HEK293 (cell line): Measurements from ENCODE around the gene KANK4.

Experiments used
- CTCF ChIA-PET: fragments of 350-600 bp; formaldehyde crosslinking; extraction: SDS; loops from one replicate; lab custom pipeline; 2021; ENCODE audit warnings: antibody characterized with exemption; lab: Yijun Ruan, JAX
- POLR2A ChIA-PET: fragments of 300-600 bp; formaldehyde crosslinking; extraction: SDS; loops from one replicate; lab custom pipeline; 2020; ENCODE audit warnings: antibody characterized with exemption, inconsistent platforms; lab: Yijun Ruan, JAX
- H3K27ac ChIP-seq: fragments of 200-500 bp; sonication (Bioruptor generic); 2 replicates; pipeline ENCODE4 v1.5.1; 2014; ENCODE audit warnings: low read depth, low read length, control low read depth, inconsistent platforms; ENCODE audit errors: extremely low read depth
- H3K36me3 ChIP-seq, 2 experiments: fragments of 200-500 bp in 1 of 2; sonication (Bioruptor generic) in 1 of 2; 1 replicate in 1 of 2; 2 replicates in 1 of 2; pipeline ENCODE4 v1.5.1; 2014 to 2017; ENCODE audit warnings: inconsistent platforms in 2 of 2, low read length in 2 of 2; ENCODE audit not compliant: control insufficient read depth in 2 of 2, insufficient read depth in 1 of 2
- H3K4me1 ChIP-seq: fragments of 200-500 bp; sonication (Bioruptor generic); 2 replicates; pipeline ENCODE4 v1.5.1; 2014; ENCODE audit warnings: mild to moderate bottlenecking, low read length, inconsistent platforms; ENCODE audit not compliant: control insufficient read depth, insufficient read depth
- H3K4me3 ChIP-seq: 2 replicates; pipeline ENCODE4 v1.5.1; 2011; ENCODE audit warnings: low read depth, mild to moderate bottlenecking, control low read depth, low read length, moderate library complexity
- H3K9me3 ChIP-seq: fragments of 200-500 bp; sonication (Bioruptor generic); 2 replicates; pipeline ENCODE4 v1.5.1; 2014; ENCODE audit warnings: low read depth, low read length, inconsistent platforms; ENCODE audit not compliant: control insufficient read depth, insufficient read depth
- FEZF1 ChIP-seq: fragments of 450-650 bp; formaldehyde crosslinking; IDR thresholded peaks from 2 replicates; pipeline ENCODE4 v1.5.1; 2016; ENCODE audit warnings: missing biosample characterization, missing genetic modification characterization
- OSR2 ChIP-seq: fragments of 450-650 bp; formaldehyde crosslinking; IDR thresholded peaks from 2 replicates; pipeline ENCODE4 v1.5.1; 2016; ENCODE audit warnings: missing biosample characterization, missing genetic modification characterization
- OVOL3 ChIP-seq: fragments of 450-650 bp; formaldehyde crosslinking; IDR thresholded peaks from 2 replicates; pipeline ENCODE4 v1.5.1; 2016; ENCODE audit warnings: missing biosample characterization, missing genetic modification characterization
- SCRT2 ChIP-seq: fragments of 450-650 bp; formaldehyde crosslinking; IDR thresholded peaks from 2 replicates; pipeline ENCODE4 v1.5.1; 2016; ENCODE audit warnings: missing biosample characterization, missing genetic modification characterization
- SETDB1 ChIP-seq: IDR thresholded peaks from one replicate; pipeline ENCODE4 v1.6.1; 2017; ENCODE audit warnings: mild to moderate bottlenecking, low read length, moderate library complexity, mixed read lengths; ENCODE audit not compliant: insufficient read length
- SP7 ChIP-seq: fragments of 450-650 bp; formaldehyde crosslinking; IDR thresholded peaks from 2 replicates; pipeline ENCODE4 v1.5.1; 2016; ENCODE audit warnings: missing biosample characterization, missing genetic modification characterization
- TRIM28 ChIP-seq: IDR thresholded peaks from 2 replicates; pipeline ENCODE4 v1.6.1; 2011; ENCODE audit warnings: low read length, control low read depth, borderline replicate concordance
- WT1 ChIP-seq: fragments of 450-650 bp; formaldehyde crosslinking; IDR thresholded peaks from 2 replicates; pipeline ENCODE4 v1.5.1; 2016; ENCODE audit warnings: missing biosample characterization, missing genetic modification characterization
- ZBTB8A ChIP-seq: fragments of 450-650 bp; formaldehyde crosslinking; IDR thresholded peaks from 2 replicates; pipeline ENCODE4 v1.5.1; 2016; ENCODE audit warnings: missing biosample characterization, missing genetic modification characterization
- ZNF23 ChIP-seq: fragments of 450-650 bp; formaldehyde crosslinking; IDR thresholded peaks from 2 replicates; pipeline ENCODE4 v1.5.1; 2016; ENCODE audit warnings: missing biosample characterization, missing genetic modification characterization, borderline replicate concordance
- ZNF274 ChIP-seq, 2 experiments: fragments of 200-500 bp in 1 of 2; fragments of 450-650 bp in 1 of 2; sonication (Bioruptor generic) in 1 of 2; formaldehyde crosslinking in 1 of 2; IDR thresholded peaks; 2 replicates each; pipeline versions ENCODE4 v1.5.1 to v1.6.1; 2014 to 2016; ENCODE audit warnings: borderline replicate concordance in 1 of 2, inconsistent platforms in 1 of 2, low read length in 1 of 2, missing biosample characterization in 1 of 2, missing genetic modification characterization in 1 of 2
- ZNF280D ChIP-seq: fragments of 450-650 bp; formaldehyde crosslinking; IDR thresholded peaks from 2 replicates; pipeline ENCODE4 v1.5.1; 2016; ENCODE audit warnings: missing biosample characterization, missing genetic modification characterization
- ZNF335 ChIP-seq: fragments of 450-650 bp; formaldehyde crosslinking; conservative IDR thresholded peaks from 2 replicates; pipeline ENCODE4 v1.5.1; 2016; ENCODE audit warnings: missing biosample characterization, missing genetic modification characterization
- ZNF513 ChIP-seq: fragments of 450-650 bp; IDR thresholded peaks from 2 replicates; pipeline ENCODE4 v1.5.1; 2018; ENCODE audit warnings: missing biosample characterization, missing genetic modification characterization
- ZSCAN16 ChIP-seq: fragments of 450-650 bp; formaldehyde crosslinking; IDR thresholded peaks from 2 replicates; pipeline ENCODE4 v1.5.1; 2016; ENCODE audit warnings: missing biosample characterization, missing genetic modification characterization
- ZSCAN23 ChIP-seq: fragments of 450-650 bp; formaldehyde crosslinking; IDR thresholded peaks from 2 replicates; pipeline ENCODE4 v1.5.1; 2016; ENCODE audit warnings: missing biosample characterization, missing genetic modification characterization
- ZXDB ChIP-seq: fragments of 450-650 bp; formaldehyde crosslinking; IDR thresholded peaks from 2 replicates; pipeline ENCODE4 v1.5.1; 2016; ENCODE audit warnings: missing biosample characterization, missing genetic modification characterization
- TF ChIP-seq, protein P1 (sequence below): fragments of 450-650 bp; formaldehyde crosslinking; IDR thresholded peaks from 2 replicates; pipeline ENCODE4 v1.5.1; 2016; ENCODE audit warnings: missing biosample characterization, missing genetic modification characterization
- TF ChIP-seq, protein P2 (sequence below): fragments of 450-650 bp; formaldehyde crosslinking; IDR thresholded peaks from 2 replicates; pipeline ENCODE4 v1.5.1; 2016; ENCODE audit warnings: missing biosample characterization, missing genetic modification characterization

Gene KANK4

GRCh38 chr1:62362061-62362917 lies 43.1 kb upstream of the KANK4 start:
- H3K36me3 ChIP-seq, result no peaks in the 10 kb centered on the region
- CTCF ChIA-PET, result interaction anchor here (0.7 to 0.9 kb wide), 2 partner anchors 38 to 164 kb away, joined by 3 read pairs; no protein-coding TSS in a partner anchor
- peaks cover 6% of the 10 kb centered on the region; the same call in 1 of the 2 replicates for H3K4me1 ChIP-seq
- POLR2A ChIA-PET, result no interaction called here
- no peak overlapping the region for H3K27ac ChIP-seq
- H3K9me3 ChIP-seq, result no peaks in the 10 kb centered on the region
- no peak overlapping the region for H3K4me3 ChIP-seq
- TF ChIP-seq, protein P1, sequence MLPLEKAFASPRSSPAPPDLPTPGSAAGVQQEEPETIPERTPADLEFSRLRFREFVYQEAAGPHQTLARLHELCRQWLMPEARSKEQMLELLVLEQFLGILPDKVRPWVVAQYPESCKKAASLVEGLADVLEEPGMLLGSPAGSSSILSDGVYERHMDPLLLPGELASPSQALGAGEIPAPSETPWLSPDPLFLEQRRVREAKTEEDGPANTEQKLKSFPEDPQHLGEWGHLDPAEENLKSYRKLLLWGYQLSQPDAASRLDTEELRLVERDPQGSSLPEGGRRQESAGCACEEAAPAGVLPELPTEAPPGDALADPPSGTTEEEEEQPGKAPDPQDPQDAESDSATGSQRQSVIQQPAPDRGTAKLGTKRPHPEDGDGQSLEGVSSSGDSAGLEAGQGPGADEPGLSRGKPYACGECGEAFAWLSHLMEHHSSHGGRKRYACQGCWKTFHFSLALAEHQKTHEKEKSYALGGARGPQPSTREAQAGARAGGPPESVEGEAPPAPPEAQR (tag by site-specific recombination), result no peak

DNA sequence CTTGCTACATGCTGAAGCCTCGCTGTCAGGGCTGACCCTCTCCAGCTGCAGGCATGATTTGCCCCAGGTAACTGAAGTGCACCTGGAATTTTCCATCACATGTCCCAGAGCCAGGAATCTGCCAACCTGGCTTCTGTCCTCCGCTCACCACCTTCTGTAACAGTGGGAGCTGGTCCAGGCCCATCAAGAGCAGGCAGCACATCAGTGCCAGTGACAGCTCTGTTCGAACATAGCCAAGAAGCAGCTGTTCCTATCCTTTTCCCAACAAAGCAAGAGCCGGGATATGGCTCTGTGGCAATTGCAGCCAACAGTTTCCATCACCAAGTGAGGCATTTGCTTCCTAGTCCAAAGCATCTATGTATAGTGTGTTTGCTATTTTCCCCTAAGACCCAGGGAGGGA lies 42.2 kb upstream of the KANK4 start:
- peaks cover 6% of the 10 kb centered on the region; the same call in 1 of the 2 replicates for H3K4me1 ChIP-seq
- POLR2A ChIA-PET, result no interaction called here
- no peak overlapping the region for H3K27ac ChIP-seq
- H3K9me3 ChIP-seq, result no peaks in the 10 kb centered on the region
- no peak for TF ChIP-seq ZNF274 (IDR thresholded peaks at IDR 0.05; ENCODE audit: low read length)
- TF ChIP-seq ZNF274 (tag by site-specific recombination; IDR thresholded peaks at IDR 0.05; ENCODE audit: borderline replicate concordance), result no peak
- TF ChIP-seq ZNF23 (tag by site-specific recombination), result no peak
- TF ChIP-seq ZNF280D, result no peak
- no peaks in the 10 kb centered on the region for H3K36me3 ChIP-seq
- CTCF ChIA-PET, result no interaction called here
- no peak overlapping the region for H3K4me3 ChIP-seq

DNA sequence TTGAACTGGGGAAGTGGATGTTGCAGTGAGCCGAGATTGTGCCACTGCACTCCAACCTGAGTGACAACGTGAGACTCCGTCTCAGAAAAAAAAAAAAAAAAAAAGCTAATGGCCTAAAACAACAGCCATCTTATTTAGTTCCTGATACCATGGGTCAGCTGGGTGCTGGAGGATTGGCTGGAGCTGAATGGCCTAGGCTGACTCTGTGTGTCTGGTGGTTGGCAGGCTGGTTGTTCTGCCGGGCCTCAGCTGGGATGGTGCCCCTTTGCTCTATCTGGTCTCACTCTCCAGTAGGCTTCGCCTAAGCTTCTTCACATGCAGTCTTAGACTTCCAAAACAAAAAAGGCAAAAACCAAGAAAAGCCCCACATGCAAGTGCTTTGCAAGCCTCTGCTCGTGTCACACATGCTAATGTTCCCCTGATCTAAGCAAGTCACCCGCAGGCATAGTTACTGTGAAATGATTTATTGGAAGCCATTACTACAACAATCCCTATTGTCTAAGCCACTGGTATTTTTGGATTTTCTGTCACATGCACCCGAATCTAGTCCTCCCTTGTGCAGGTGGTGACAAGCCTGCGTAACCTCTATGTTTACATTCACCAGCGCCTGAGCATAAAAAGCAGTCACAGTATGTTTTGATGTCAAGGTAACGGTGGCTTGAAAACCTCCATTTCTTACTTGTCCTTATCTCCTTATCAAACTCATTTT lies 39.6 kb upstream of the KANK4 start:
- H3K4me1 ChIP-seq, result 0 out of 2 replicates have a peak, but pooled peaks cover 3% of the 10 kb centered on the region
- H3K4me3 ChIP-seq, result no peak overlapping the region
- CTCF ChIA-PET, result no interaction called here
- no peak overlapping the region; the same call in 1 of the 2 replicates for H3K27ac ChIP-seq
- H3K9me3 ChIP-seq, result no peaks in the 10 kb centered on the region
- H3K36me3 ChIP-seq, result no peaks in the 10 kb centered on the region
- POLR2A ChIA-PET, result no interaction called here
- peak; percentile 24; the same call in 1 of the 2 replicates for TF ChIP-seq ZNF335 (tag by site-specific recombination)
- TF ChIP-seq OVOL3 (tag by site-specific recombination), result peak; percentile 61; the same call in 1 of the 2 replicates
- TF ChIP-seq SP7 (tag by site-specific recombination), result peak; percentile 66
- TF ChIP-seq ZSCAN23 (tag by site-specific recombination), result no peak
- TF ChIP-seq TRIM28, result peak; percentile 70; the same call in 1 of the 2 replicates
- no peak for TF ChIP-seq SCRT2
- TF ChIP-seq ZSCAN16 (tag by site-specific recombination), result peak; percentile 82
- TF ChIP-seq, protein P2, sequence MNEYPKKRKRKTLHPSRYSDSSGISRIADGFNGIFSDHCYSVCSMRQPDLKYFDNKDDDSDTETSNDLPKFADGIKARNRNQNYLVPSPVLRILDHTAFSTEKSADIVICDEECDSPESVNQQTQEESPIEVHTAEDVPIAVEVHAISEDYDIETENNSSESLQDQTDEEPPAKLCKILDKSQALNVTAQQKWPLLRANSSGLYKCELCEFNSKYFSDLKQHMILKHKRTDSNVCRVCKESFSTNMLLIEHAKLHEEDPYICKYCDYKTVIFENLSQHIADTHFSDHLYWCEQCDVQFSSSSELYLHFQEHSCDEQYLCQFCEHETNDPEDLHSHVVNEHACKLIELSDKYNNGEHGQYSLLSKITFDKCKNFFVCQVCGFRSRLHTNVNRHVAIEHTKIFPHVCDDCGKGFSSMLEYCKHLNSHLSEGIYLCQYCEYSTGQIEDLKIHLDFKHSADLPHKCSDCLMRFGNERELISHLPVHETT, result no peak
- peak; percentile 60 for TF ChIP-seq FEZF1 (tag by site-specific recombination)
- no peak for TF ChIP-seq ZBTB8A (tag by site-specific recombination)
- TF ChIP-seq ZNF513 (tag by site-specific recombination), result no peak
- TF ChIP-seq OSR2 (tag by site-specific recombination), result peak; percentile 58; the same call in 1 of the 2 replicates
- TF ChIP-seq ZXDB (tag by site-specific recombination), result no peak
- TF ChIP-seq SETDB1, result peak; percentile 5
- peak; percentile 98 for TF ChIP-seq WT1
